SK-N-SH (cell line): ENCODE measurements around the gene BLCAP. TPM values are rescaled to one million over a fixed set of nuclear protein-coding genes. Genes with fewer than 3 reads are reported as not detected.

ENCODE experiments used
- CTCF ChIA-PET: fragments of 300-600, 350-600 bp; formaldehyde crosslinking; extraction: SDS; loops from one replicate; lab custom pipeline; 2021; lab: Yijun Ruan, JAX
- POLR2A ChIA-PET: fragments of 350-600 bp; sonication (Branson Sonifier 250); formaldehyde crosslinking; extraction: SDS; loops from one replicate; lab custom pipeline; 2020; ENCODE audit warnings: antibody characterized with exemption, inconsistent platforms; lab: Yijun Ruan, JAX
- DNase-seq: peaks from one replicate; pipeline ENCODE4 v3.0.0; 2012
- H2AFZ ChIP-seq: fragments of 200-600 bp; sonication (generic); 2 replicates; pipeline ENCODE4 v1.8.1; 2016; ENCODE audit warnings: antibody characterized with exemption, mild to moderate bottlenecking, low read depth
- H3F3A ChIP-seq: fragments of 200-600 bp; sonication (generic); replicated peaks from 2 replicates; pipeline ENCODE3; 2016; ENCODE audit warnings: antibody characterized with exemption, mild to moderate bottlenecking; ENCODE audit not compliant: insufficient read depth
- H3K27ac ChIP-seq, 2 experiments: fragments of 200-500 bp in 1 of 2; fragments of 200-600 bp in 1 of 2; sonication (Bioruptor generic) in 1 of 2; sonication (generic), shearing (Covaris generic) in 1 of 2; 2 replicates each; pipeline versions ENCODE4 v1.5.1 to v1.6.1; 2014 to 2016; ENCODE audit warnings: low read depth in 2 of 2, inconsistent platforms in 1 of 2, low read length in 1 of 2, mild to moderate bottlenecking in 1 of 2, mixed read lengths in 1 of 2
- H3K27me3 ChIP-seq: fragments of 200-600 bp; sonication (generic), shearing (Covaris generic); 2 replicates; pipeline ENCODE4 v1.6.1; 2016; ENCODE audit warnings: mixed run types; ENCODE audit not compliant: insufficient read depth
- H3K36me3 ChIP-seq, 2 experiments: fragments of 200-500 bp in 1 of 2; fragments of 200-600 bp in 1 of 2; sonication (Bioruptor generic) in 1 of 2; sonication (generic) in 1 of 2; replicated peaks in 1 of 2; 2 replicates each; pipeline versions ENCODE3 to v1.5.1; 2014 to 2016; ENCODE audit warnings: low read length in 1 of 2, mild to moderate bottlenecking in 1 of 2; ENCODE audit not compliant: insufficient read depth in 2 of 2, control insufficient read depth in 1 of 2
- H3K4me1 ChIP-seq, 2 experiments: fragments of 200-500 bp in 1 of 2; fragments of 200-600 bp in 1 of 2; sonication (Bioruptor generic) in 1 of 2; sonication (generic), shearing (Covaris generic) in 1 of 2; 2 replicates each; pipeline versions ENCODE4 v1.5.1 to v1.6.1; 2014 to 2016; ENCODE audit warnings: low read depth in 1 of 2, low read length in 1 of 2, mixed run types in 1 of 2; ENCODE audit not compliant: insufficient read depth in 2 of 2, control insufficient read depth in 1 of 2
- H3K4me2 ChIP-seq: fragments of 200-600 bp; sonication (generic), shearing (Covaris generic); 2 replicates; pipeline ENCODE4 v1.6.1; 2017; ENCODE audit warnings: mixed run types
- H3K4me3 ChIP-seq, 2 experiments: fragments of 200-500 bp in 1 of 2; fragments of 200-600 bp in 1 of 2; sonication (Bioruptor generic) in 1 of 2; sonication (generic), shearing (Covaris generic) in 1 of 2; 2 replicates each; pipeline versions ENCODE4 v1.5.1 to v1.8.1; 2014 to 2016; ENCODE audit warnings: low read depth in 2 of 2, inconsistent platforms in 1 of 2, low read length in 1 of 2, mild to moderate bottlenecking in 1 of 2, mixed read lengths in 1 of 2, moderate library complexity in 1 of 2
- H3K79me2 ChIP-seq: fragments of 200-600 bp; sonication (generic); 2 replicates; pipeline ENCODE4 v1.8.1; 2017; ENCODE audit warnings: mild to moderate bottlenecking; ENCODE audit not compliant: insufficient read depth
- H3K9ac ChIP-seq: fragments of 200-600 bp; sonication (generic); 2 replicates; pipeline ENCODE4 v1.6.1; 2017; ENCODE audit warnings: mixed run types
- H3K9me2 ChIP-seq: fragments of 200-600 bp; sonication (generic); 2 replicates; pipeline ENCODE4 v1.6.1; 2017; ENCODE audit warnings: mixed run types
- H3K9me3 ChIP-seq: fragments of 200-600 bp; sonication (generic); 2 replicates; pipeline ENCODE4 v1.6.1; 2017; ENCODE audit warnings: mixed run types, mild to moderate bottlenecking, moderate library complexity
- H4K20me1 ChIP-seq: fragments of 200-600 bp; sonication (generic); 2 replicates; pipeline ENCODE4 v1.6.1; 2017; ENCODE audit warnings: mild to moderate bottlenecking, mixed run types; ENCODE audit not compliant: insufficient read depth
- CTCF ChIP-seq: fragments of 200-600 bp; sonication (generic); IDR thresholded peaks from 2 replicates; pipeline ENCODE4 v1.6.1; 2017; ENCODE audit warnings: antibody characterized with exemption, mild to moderate bottlenecking, moderate library complexity
- EP300 ChIP-seq, 2 experiments: IDR thresholded peaks; 2 replicates each; pipeline versions ENCODE4 v1.4.0 to v1.6.1; 2012; ENCODE audit warnings: borderline replicate concordance in 1 of 2, low read depth in 1 of 2, low read length in 1 of 2
- FOSL2 ChIP-seq: IDR thresholded peaks from 2 replicates; pipeline ENCODE4 v1.4.0; 2012; ENCODE audit warnings: low read depth, mild to moderate bottlenecking, moderate library complexity, borderline replicate concordance
- FOXM1 ChIP-seq: IDR thresholded peaks from 2 replicates; pipeline ENCODE4 v1.4.0; 2012; ENCODE audit warnings: low read depth, mild to moderate bottlenecking
- GABPA ChIP-seq: IDR thresholded peaks from 2 replicates; pipeline ENCODE4 v1.4.0; 2012; ENCODE audit warnings: low read depth, mild to moderate bottlenecking
- GATA2 ChIP-seq: sonication (generic); formaldehyde crosslinking; IDR thresholded peaks from 2 replicates; pipeline ENCODE4 v1.5.0; 2020; ENCODE audit warnings: mild to moderate bottlenecking, missing genetic modification reagents
- JUND ChIP-seq: IDR thresholded peaks from 2 replicates; pipeline ENCODE4 v1.4.0; 2012
- MEF2A ChIP-seq: IDR thresholded peaks from 2 replicates; pipeline ENCODE4 v1.4.0; 2012; ENCODE audit warnings: low read depth, borderline replicate concordance
- NFIC ChIP-seq: IDR thresholded peaks from 2 replicates; pipeline ENCODE4 v1.4.0; 2012; ENCODE audit warnings: borderline replicate concordance
- NRF1 ChIP-seq: IDR thresholded peaks from 2 replicates; pipeline ENCODE4 v1.6.1; 2012; ENCODE audit warnings: low read depth, mild to moderate bottlenecking, low read length
- RCOR1 ChIP-seq: fragments of 150-350 bp; IDR thresholded peaks from 2 replicates; pipeline ENCODE4 v1.6.1; 2017; ENCODE audit warnings: antibody characterized with exemption, low read length
- REST ChIP-seq: IDR thresholded peaks from 2 replicates; pipeline ENCODE4 v1.6.1; 2012; ENCODE audit warnings: mild to moderate bottlenecking, low read depth, low read length, moderate library complexity
- RFX5 ChIP-seq: IDR thresholded peaks from 2 replicates; pipeline ENCODE4 v1.6.1; 2012; ENCODE audit warnings: mild to moderate bottlenecking, improper control_type of control experiment, low read length
- SIN3A ChIP-seq: IDR thresholded peaks from 2 replicates; pipeline ENCODE4 v1.6.1; 2012; ENCODE audit warnings: low read depth, mild to moderate bottlenecking, low read length, moderate library complexity, borderline replicate concordance
- TAF1 ChIP-seq: IDR thresholded peaks from 2 replicates; pipeline ENCODE4 v1.6.1; 2012; ENCODE audit warnings: low read depth, mild to moderate bottlenecking, low read length, moderate library complexity, borderline replicate concordance
- WGBS: methylation state at CpG from one replicate; pipeline ENCODE4 v1.1.6; 2017; ENCODE audit warnings: low lambda C conversion rate; 5-methylcytosine and 5-hydroxymethylcytosine counted together
- polyA plus RNA-seq, 3 experiments: library from polyadenylated mRNA; depleted of rRNA; stranded (reverse); fragments of >200 nt; gene quantifications; 2 replicates each; pipeline ENCODE4 v1.2.3, GENCODE V29; 2012
- TF ChIP-seq, protein P1 (sequence below): IDR thresholded peaks from 2 replicates; pipeline ENCODE4 v1.4.0; 2012; ENCODE audit warnings: low read depth, borderline replicate concordance
- TF ChIP-seq, protein P2 (sequence below): IDR thresholded peaks from 2 replicates; pipeline ENCODE4 v1.4.0; 2012; ENCODE audit warnings: low read depth
- TF ChIP-seq, protein P3 (sequence below): fragments of 150-350 bp; IDR thresholded peaks from 2 replicates; pipeline ENCODE4 v1.6.1; 2016; ENCODE audit warnings: mild to moderate bottlenecking, low read depth, low read length

BLCAP gene
- polyA plus RNA-seq, 1 of the 3 experiments (the other 2 are of a cell fraction): 55.8 TPM

- Histone ChIP-seq H3K9me2 (no peaks in the 10 kb centered on the region), H2AFZ (no peak overlapping the region), H3K4me3 (no peak overlapping the region), H3F3A (no peaks in the 10 kb centered on the region), H3K9ac (no peak overlapping the region), H4K20me1 (peaks cover 53% of the 10 kb centered on the region), H3K27me3 (no peaks in the 10 kb centered on the region), H3K79me2 (peaks cover 34% of the 10 kb centered on the region), H3K36me3 (peaks cover 17 to 49% of the 10 kb centered on the region in 2 experiments), H3K9me3 (no peaks in the 10 kb centered on the region), H3K4me1 (peaks cover 0 to 23% of the 10 kb centered on the region in 2 experiments; a peak in 2 of 4 replicates), H3K27ac (no peak overlapping the region; a peak in 1 of 4 replicates), H3K4me2 (no peak overlapping the region)
- TF ChIP-seq RFX5 (no peak), JUND (no peak), GABPA (no peak), FOXM1 (no peak), TAF1 (no peak), NFIC (no peak), RCOR1 (no peak), NRF1 (no peak), GATA2 (CRISPR knock-in tag) (no peak), REST (no peak), SIN3A (no peak), FOSL2 (no peak), CTCF (no peak), EP300 (IDR thresholded peaks at IDR 0.05; ENCODE audit: borderline replicate concordance in 1 of 2, low read depth in 1 of 2, low read length in 1 of 2) (no peak), MEF2A (no peak)
- TF ChIP-seq, protein P1, sequence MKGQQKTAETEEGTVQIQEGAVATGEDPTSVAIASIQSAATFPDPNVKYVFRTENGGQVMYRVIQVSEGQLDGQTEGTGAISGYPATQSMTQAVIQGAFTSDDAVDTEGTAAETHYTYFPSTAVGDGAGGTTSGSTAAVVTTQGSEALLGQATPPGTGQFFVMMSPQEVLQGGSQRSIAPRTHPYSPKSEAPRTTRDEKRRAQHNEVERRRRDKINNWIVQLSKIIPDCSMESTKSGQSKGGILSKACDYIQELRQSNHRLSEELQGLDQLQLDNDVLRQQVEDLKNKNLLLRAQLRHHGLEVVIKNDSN: no peak
- TF ChIP-seq, protein P2, sequence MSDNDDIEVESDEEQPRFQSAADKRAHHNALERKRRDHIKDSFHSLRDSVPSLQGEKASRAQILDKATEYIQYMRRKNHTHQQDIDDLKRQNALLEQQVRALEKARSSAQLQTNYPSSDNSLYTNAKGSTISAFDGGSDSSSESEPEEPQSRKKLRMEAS: no peak
- TF ChIP-seq, protein P3, sequence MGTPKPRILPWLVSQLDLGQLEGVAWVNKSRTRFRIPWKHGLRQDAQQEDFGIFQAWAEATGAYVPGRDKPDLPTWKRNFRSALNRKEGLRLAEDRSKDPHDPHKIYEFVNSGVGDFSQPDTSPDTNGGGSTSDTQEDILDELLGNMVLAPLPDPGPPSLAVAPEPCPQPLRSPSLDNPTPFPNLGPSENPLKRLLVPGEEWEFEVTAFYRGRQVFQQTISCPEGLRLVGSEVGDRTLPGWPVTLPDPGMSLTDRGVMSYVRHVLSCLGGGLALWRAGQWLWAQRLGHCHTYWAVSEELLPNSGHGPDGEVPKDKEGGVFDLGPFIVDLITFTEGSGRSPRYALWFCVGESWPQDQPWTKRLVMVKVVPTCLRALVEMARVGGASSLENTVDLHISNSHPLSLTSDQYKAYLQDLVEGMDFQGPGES: no peak
- DNase-seq: no peak
- ChIA-PET POLR2A (no interaction called here), CTCF (no interaction called here)
- WGBS: 96% methylated on average over 4 of the region's 4 CpGs
Measured at GRCh38 chr20:37515876-37516275, 11.8 kb downstream of the BLCAP start.
